ENCODE measurements around the gene CEP126. TPM values are rescaled to one million over a fixed set of nuclear protein-coding genes. Genes with fewer than 3 reads are reported as not detected.

CEP126 gene
- total RNA-seq, 1 donor from 2014 or later, result 2.1 TPM

- no peak overlapping the region for H2AFZ ChIP-seq (ENCODE audit: low read depth, low read length)
- H3K27me3 ChIP-seq (ENCODE audit: insufficient read depth, low read length), result no peaks in the 10 kb centered on the region
- TF ChIP-seq EZH2 (IDR thresholded peaks at IDR 0.05; ENCODE audit: insufficient read depth, low read length) (no peak), CTCF (IDR thresholded peaks at IDR 0.05; ENCODE audit: insufficient read depth, low read depth, low read length) (no peak)
- no peak overlapping the region for H3K27ac ChIP-seq (ENCODE audit: low read depth, low read length)
- Mint-ChIP-seq H3K36me3 (ENCODE audit: low read depth, unreplicated experiment) (no peaks in the 10 kb centered on the region), H3K27me3 (ENCODE audit: low read depth, unreplicated experiment) (no peaks in the 10 kb centered on the region), H3K4me3 (ENCODE audit: unreplicated experiment) (no peak overlapping the region), H3K9me3 (ENCODE audit: unreplicated experiment) (no peaks in the 10 kb centered on the region), H3K4me1 (ENCODE audit: low read depth, unreplicated experiment) (no peaks in the 10 kb centered on the region), H3K27ac (ENCODE audit: unreplicated experiment) (no peak overlapping the region)
- no peaks in the 10 kb centered on the region for H4K20me1 ChIP-seq (ENCODE audit: insufficient read depth, low read length)
- H3K9ac ChIP-seq (ENCODE audit: low read length), result no peak overlapping the region
- DNase-seq (ENCODE audit: low read depth), result no peak
- FAIRE-seq, result no peak
- no peaks in the 10 kb centered on the region for H3K4me1 ChIP-seq (ENCODE audit: insufficient read depth, low read length)
- no peak overlapping the region for H3K4me2 ChIP-seq (ENCODE audit: low read length)
- no peak overlapping the region for H3K4me3 ChIP-seq (ENCODE audit: insufficient read depth, low read depth, low read length)
- no peaks in the 10 kb centered on the region for H3K9me3 ChIP-seq (ENCODE audit: insufficient read depth, low read depth, low read length)
- H3K36me3 ChIP-seq (ENCODE audit: insufficient read depth, low read length), result no peaks in the 10 kb centered on the region
- no peaks in the 10 kb centered on the region for H3K79me2 ChIP-seq (ENCODE audit: insufficient read depth, low read length)
Measured at GRCh38 chr11:101944923-101945322, 30.1 kb downstream of the CEP126 start.

GRCh38 chr11:101945448-101945847 lies 30.6 kb downstream of the CEP126 start:
- TF ChIP-seq CTCF (IDR thresholded peaks at IDR 0.05; ENCODE audit: insufficient read depth, low read depth, low read length), result no peak
- TF ChIP-seq EZH2 (IDR thresholded peaks at IDR 0.05; ENCODE audit: insufficient read depth, low read length), result no peak
- Histone ChIP-seq H3K4me1 (ENCODE audit: insufficient read depth, low read length) (no peaks in the 10 kb centered on the region), H3K27me3 (ENCODE audit: insufficient read depth, low read length) (no peaks in the 10 kb centered on the region), H2AFZ (ENCODE audit: low read depth, low read length) (no peak overlapping the region), H3K79me2 (ENCODE audit: insufficient read depth, low read length) (no peaks in the 10 kb centered on the region), H3K27ac (ENCODE audit: low read depth, low read length) (no peak overlapping the region), H3K9ac (ENCODE audit: low read length) (no peak overlapping the region), H3K4me3 (ENCODE audit: insufficient read depth, low read depth, low read length) (no peak overlapping the region), H4K20me1 (ENCODE audit: insufficient read depth, low read length) (no peaks in the 10 kb centered on the region), H3K36me3 (ENCODE audit: insufficient read depth, low read length) (no peaks in the 10 kb centered on the region), H3K4me2 (ENCODE audit: low read length) (no peak overlapping the region), H3K9me3 (ENCODE audit: insufficient read depth, low read depth, low read length) (no peaks in the 10 kb centered on the region)
- Mint-ChIP-seq H3K9me3 (ENCODE audit: unreplicated experiment) (no peaks in the 10 kb centered on the region), H3K4me1 (ENCODE audit: low read depth, unreplicated experiment) (no peaks in the 10 kb centered on the region), H3K27me3 (ENCODE audit: low read depth, unreplicated experiment) (no peaks in the 10 kb centered on the region), H3K27ac (ENCODE audit: unreplicated experiment) (no peak overlapping the region), H3K4me3 (ENCODE audit: unreplicated experiment) (no peak overlapping the region), H3K36me3 (ENCODE audit: low read depth, unreplicated experiment) (no peaks in the 10 kb centered on the region)
- no peak for FAIRE-seq
- no peak for DNase-seq (ENCODE audit: low read depth)

- Mint-ChIP-seq H3K27ac (ENCODE audit: unreplicated experiment) (no peak overlapping the region), H3K27me3 (ENCODE audit: low read depth, unreplicated experiment) (no peaks in the 10 kb centered on the region), H3K4me1 (ENCODE audit: low read depth, unreplicated experiment) (no peaks in the 10 kb centered on the region), H3K9me3 (ENCODE audit: unreplicated experiment) (no peaks in the 10 kb centered on the region), H3K4me3 (ENCODE audit: unreplicated experiment) (no peak overlapping the region), H3K36me3 (ENCODE audit: low read depth, unreplicated experiment) (no peaks in the 10 kb centered on the region)
- Histone ChIP-seq H3K4me2 (ENCODE audit: low read length) (no peak overlapping the region), H3K79me2 (ENCODE audit: insufficient read depth, low read length) (no peaks in the 10 kb centered on the region), H3K9me3 (ENCODE audit: insufficient read depth, low read depth, low read length) (no peaks in the 10 kb centered on the region), H3K9ac (ENCODE audit: low read length) (no peak overlapping the region), H4K20me1 (ENCODE audit: insufficient read depth, low read length) (no peaks in the 10 kb centered on the region), H3K36me3 (ENCODE audit: insufficient read depth, low read length) (no peaks in the 10 kb centered on the region), H3K4me1 (ENCODE audit: insufficient read depth, low read length) (no peaks in the 10 kb centered on the region), H2AFZ (ENCODE audit: low read depth, low read length) (no peak overlapping the region), H3K4me3 (ENCODE audit: insufficient read depth, low read depth, low read length) (no peak overlapping the region), H3K27ac (ENCODE audit: low read depth, low read length) (no peak overlapping the region), H3K27me3 (ENCODE audit: insufficient read depth, low read length) (no peaks in the 10 kb centered on the region)
- FAIRE-seq (no peak), DNase-seq (ENCODE audit: low read depth) (no peak)
- TF ChIP-seq CTCF (IDR thresholded peaks at IDR 0.05; ENCODE audit: insufficient read depth, low read depth, low read length), result no peak
- no peak for TF ChIP-seq EZH2 (IDR thresholded peaks at IDR 0.05; ENCODE audit: insufficient read depth, low read length)
Measured at GRCh38 chr11:101949680-101950220, 34.9 kb downstream of the CEP126 start.

Measured in astrocyte (in vitro differentiated cells and primary cell).